ENCODE measurements around the gene SLC2A9. TPM values are rescaled to one million over a fixed set of nuclear protein-coding genes. Genes with fewer than 3 reads are reported as not detected.

The SLC2A9 gene
- total and polyA plus RNA-seq, 2 experiments from 2014 or later: 6.2 to 7.8 TPM

- no peaks in the 10 kb centered on the region for H3K36me3 ChIP-seq (replicated peaks; ENCODE audit: insufficient read depth, low read depth)
- H3K27ac ChIP-seq: no peak overlapping the region
- H2AFZ ChIP-seq: no peak overlapping the region
- WGBS (ENCODE audit: low lambda C conversion rate, missing lambda C conversion rate): 80% methylated on average over 6 of the region's 6 CpGs
- peaks cover 19% of the 10 kb centered on the region for H3K4me1 ChIP-seq (ENCODE audit: insufficient read depth)
- H4K20me1 ChIP-seq (ENCODE audit: insufficient read depth, poor library complexity, severe bottlenecking): no peaks in the 10 kb centered on the region
- no peaks in the 10 kb centered on the region for H3K9me3 ChIP-seq (ENCODE audit: low read depth)
- no peak overlapping the region for H3K4me3 ChIP-seq
- no peaks in the 10 kb centered on the region for H3K9me2 ChIP-seq (replicated peaks; ENCODE audit: insufficient read depth)
- no peaks in the 10 kb centered on the region for H3K79me2 ChIP-seq
- no peak for DNase-seq (ENCODE audit: low spot score)
- no peaks in the 10 kb centered on the region for H3K27me3 ChIP-seq
- TF ChIP-seq EZH2 (IDR thresholded peaks at IDR 0.05; ENCODE audit: borderline replicate concordance): no peak
- TF ChIP-seq CTCF (IDR thresholded peaks at IDR 0.05; ENCODE audit: poor library complexity): no peak
- no peak for TF ChIP-seq EZH2phosphoT487 (IDR thresholded peaks at IDR 0.05; ENCODE audit: low read depth, severe bottlenecking, unreplicated experiment)
- H3K4me2 ChIP-seq: no peak overlapping the region
Observed at GRCh38 chr4:10035130-10035529, 13.8 kb upstream of the SLC2A9 start.

GRCh38 chr4:10034612-10035104 lies 13.4 kb upstream of the SLC2A9 start:
- H3K4me1 ChIP-seq (ENCODE audit: insufficient read depth): peaks cover 19% of the 10 kb centered on the region
- H3K79me2 ChIP-seq: no peaks in the 10 kb centered on the region
- H3K27ac ChIP-seq: no peak overlapping the region
- no peaks in the 10 kb centered on the region for H3K9me3 ChIP-seq (ENCODE audit: low read depth)
- no peak overlapping the region for H2AFZ ChIP-seq
- 96% methylated on average over 5 of the region's 5 CpGs for WGBS (ENCODE audit: low lambda C conversion rate, missing lambda C conversion rate)
- H3K4me2 ChIP-seq: no peak overlapping the region
- DNase-seq (ENCODE audit: low spot score): no peak
- no peaks in the 10 kb centered on the region for H3K9me2 ChIP-seq (replicated peaks; ENCODE audit: insufficient read depth)
- H3K27me3 ChIP-seq: no peaks in the 10 kb centered on the region
- no peaks in the 10 kb centered on the region for H4K20me1 ChIP-seq (ENCODE audit: insufficient read depth, poor library complexity, severe bottlenecking)
- no peak overlapping the region for H3K4me3 ChIP-seq
- no peaks in the 10 kb centered on the region for H3K36me3 ChIP-seq (replicated peaks; ENCODE audit: insufficient read depth, low read depth)
- TF ChIP-seq CTCF (IDR thresholded peaks at IDR 0.05; ENCODE audit: poor library complexity): no peak
- TF ChIP-seq EZH2phosphoT487 (IDR thresholded peaks at IDR 0.05; ENCODE audit: low read depth, severe bottlenecking, unreplicated experiment): no peak
- TF ChIP-seq EZH2 (IDR thresholded peaks at IDR 0.05; ENCODE audit: borderline replicate concordance): no peak

GRCh38 chr4:10034136-10034535 lies 12.8 kb upstream of the SLC2A9 start:
- DNase-seq (ENCODE audit: low spot score): no peak
- Histone ChIP-seq H3K27me3 (no peaks in the 10 kb centered on the region), H2AFZ (no peak overlapping the region), H3K27ac (no peak overlapping the region), H3K79me2 (no peaks in the 10 kb centered on the region), H3K4me3 (no peak overlapping the region), H3K4me1 (ENCODE audit: insufficient read depth) (peaks cover 19% of the 10 kb centered on the region), H3K9me2 (replicated peaks; ENCODE audit: insufficient read depth) (no peaks in the 10 kb centered on the region), H3K36me3 (replicated peaks; ENCODE audit: insufficient read depth, low read depth) (no peaks in the 10 kb centered on the region), H3K4me2 (no peak overlapping the region), H4K20me1 (ENCODE audit: insufficient read depth, poor library complexity, severe bottlenecking) (no peaks in the 10 kb centered on the region), H3K9me3 (ENCODE audit: low read depth) (no peaks in the 10 kb centered on the region)
- TF ChIP-seq EZH2phosphoT487 (IDR thresholded peaks at IDR 0.05; ENCODE audit: low read depth, severe bottlenecking, unreplicated experiment) (no peak), EZH2 (IDR thresholded peaks at IDR 0.05; ENCODE audit: borderline replicate concordance) (no peak), CTCF (IDR thresholded peaks at IDR 0.05; ENCODE audit: poor library complexity) (no peak)
- WGBS (ENCODE audit: low lambda C conversion rate, missing lambda C conversion rate): 92% methylated on average over 10 of the region's 10 CpGs

Measured in hepatocyte (in vitro differentiated cells).